H9 (cell line): Measurements from ENCODE around the gene ANGPTL4. TPM values are rescaled to one million over a fixed set of nuclear protein-coding genes. Genes with fewer than 3 reads are reported as not detected.

Experiments
- DNase-seq: peaks from one replicate; pipeline ENCODE4 v3.0.0-alpha.2; 2017
- H2AFZ ChIP-seq: one replicate; pipeline ENCODE4 v1.6.1; 2013; ENCODE audit warnings: mild to moderate bottlenecking, low read length, control low read depth, moderate library complexity
- H2AK5ac ChIP-seq: 2 replicates; pipeline ENCODE4 v1.6.1; 2013; ENCODE audit warnings: low read length, control low read depth, mixed read lengths; ENCODE audit not compliant: insufficient read length
- H2BK120ac ChIP-seq: one replicate; pipeline ENCODE4 v1.6.1; 2013; ENCODE audit warnings: low read depth, mild to moderate bottlenecking, low read length, control low read depth, inconsistent platforms; ENCODE audit not compliant: poor library complexity, severe bottlenecking
- H2BK12ac ChIP-seq: 2 replicates; pipeline ENCODE4 v1.6.1; 2013; ENCODE audit warnings: low read length, control low read depth, mixed read lengths, low read depth; ENCODE audit not compliant: insufficient read length
- H2BK15ac ChIP-seq: 2 replicates; pipeline ENCODE4 v1.6.1; 2013; ENCODE audit warnings: low read depth, low read length, control low read depth
- H2BK20ac ChIP-seq: one replicate; pipeline ENCODE4 v1.6.1; 2013; ENCODE audit warnings: low read depth, mild to moderate bottlenecking, low read length, control low read depth, inconsistent platforms; ENCODE audit not compliant: poor library complexity, severe bottlenecking
- H2BK5ac ChIP-seq: 2 replicates; pipeline ENCODE4 v1.6.1; 2013; ENCODE audit warnings: low read length, control low read depth, mixed read lengths; ENCODE audit not compliant: insufficient read length
- H3K14ac ChIP-seq: 2 replicates; pipeline ENCODE4 v1.6.1; 2013; ENCODE audit warnings: low read length, control low read depth; ENCODE audit not compliant: insufficient read depth
- H3K18ac ChIP-seq: 2 replicates; pipeline ENCODE4 v1.6.1; 2013; ENCODE audit warnings: low read depth, mild to moderate bottlenecking, mixed read lengths, low read length, control low read depth; ENCODE audit not compliant: insufficient read length
- H3K23ac ChIP-seq: 2 replicates; pipeline ENCODE4 v1.6.1; 2013; ENCODE audit warnings: low read length, control low read depth, mixed read lengths, low read depth; ENCODE audit not compliant: insufficient read length
- H3K23me2 ChIP-seq: 2 replicates; pipeline ENCODE4 v1.6.1; 2013; ENCODE audit warnings: low read depth, mild to moderate bottlenecking, mixed read lengths, low read length, control low read depth; ENCODE audit not compliant: insufficient read length, poor library complexity, severe bottlenecking
- H3K27ac ChIP-seq: 2 replicates; pipeline ENCODE4 v1.5.1; 2013; ENCODE audit warnings: low read length, control low read depth, mixed read lengths, low read depth; ENCODE audit not compliant: insufficient read length
- H3K27me3 ChIP-seq: 2 replicates; pipeline ENCODE4 v1.6.1; 2013; ENCODE audit warnings: low read length, control low read depth, inconsistent platforms; ENCODE audit not compliant: insufficient read depth
- H3K4ac ChIP-seq: 2 replicates; pipeline ENCODE4 v1.6.1; 2013; ENCODE audit warnings: low read depth, mild to moderate bottlenecking, control low read depth, inconsistent platforms, low read length, moderate library complexity
- H3K4me1 ChIP-seq: 2 replicates; pipeline ENCODE4 v1.6.1; 2013; ENCODE audit warnings: low read length, control low read depth, inconsistent platforms; ENCODE audit not compliant: insufficient read depth
- H3K4me2 ChIP-seq: 2 replicates; pipeline ENCODE4 v1.6.1; 2013; ENCODE audit warnings: low read length, control low read depth, mixed read lengths; ENCODE audit not compliant: insufficient read length, insufficient read depth
- H3K56ac ChIP-seq: 2 replicates; pipeline ENCODE4 v1.6.1; 2013; ENCODE audit warnings: low read depth, mild to moderate bottlenecking, mixed read lengths, low read length, control low read depth; ENCODE audit not compliant: insufficient read length
- H3K79me1 ChIP-seq: 2 replicates; pipeline ENCODE4 v1.6.1; 2013; ENCODE audit warnings: low read depth, mild to moderate bottlenecking, moderate library complexity, low read length, control low read depth, inconsistent platforms; ENCODE audit not compliant: insufficient read depth, poor library complexity, severe bottlenecking
- H3K79me2 ChIP-seq: 2 replicates; pipeline ENCODE4 v1.6.1; 2013; ENCODE audit warnings: low read length, control low read depth, inconsistent platforms; ENCODE audit not compliant: insufficient read depth
- H3K9ac ChIP-seq: 2 replicates; pipeline ENCODE4 v1.6.1; 2013; ENCODE audit warnings: low read length, control low read depth, mixed read lengths; ENCODE audit not compliant: insufficient read length; ENCODE audit errors: extremely low read depth
- H3K9me3 ChIP-seq: one replicate; pipeline ENCODE4 v1.6.1; 2013; ENCODE audit warnings: low read depth, low read length, inconsistent platforms; ENCODE audit not compliant: control insufficient read depth
- H3T11ph ChIP-seq: one replicate; pipeline ENCODE4 v1.6.1; 2013; ENCODE audit warnings: mild to moderate bottlenecking, low read length, control low read depth, inconsistent platforms
- H4K20me1 ChIP-seq: one replicate; pipeline ENCODE4 v1.6.1; 2013; ENCODE audit not compliant: control insufficient read depth, insufficient read length, insufficient read depth
- H4K5ac ChIP-seq: 2 replicates; pipeline ENCODE4 v1.6.1; 2013; ENCODE audit warnings: low read depth, mild to moderate bottlenecking, mixed read lengths, low read length, control low read depth; ENCODE audit not compliant: insufficient read length
- H4K8ac ChIP-seq: replicated peaks from 2 replicates; pipeline ENCODE4 v1.6.1; 2013; ENCODE audit warnings: low read length, control low read depth, mixed read lengths, low read depth; ENCODE audit not compliant: insufficient read length
- H4K91ac ChIP-seq: 2 replicates; pipeline ENCODE4 v1.6.1; 2013; ENCODE audit warnings: low read depth, mild to moderate bottlenecking, moderate library complexity, mixed read lengths, low read length, control low read depth; ENCODE audit not compliant: insufficient read length
- H3K27ac Mint-ChIP-seq, 3 experiments: 2 replicates in 2 of 3; 3 replicates in 1 of 3; pipeline ENCODE4 v1.8.0; 2020 to 2021; ENCODE audit warnings: mixed read lengths in 3 of 3, mild to moderate bottlenecking in 1 of 3, moderate library complexity in 1 of 3
- H3K27me3 Mint-ChIP-seq: 2 replicates; pipeline ENCODE4 v1.8.0; 2021; ENCODE audit warnings: low read depth, mild to moderate bottlenecking, moderate library complexity, mixed read lengths
- H3K36me3 Mint-ChIP-seq, 3 experiments: 2 replicates in 2 of 3; 3 replicates in 1 of 3; pipeline ENCODE4 v1.8.0; 2020 to 2021; ENCODE audit warnings: low read depth in 3 of 3, mixed read lengths in 3 of 3; ENCODE audit not compliant: insufficient read depth in 1 of 3
- H3K4me1 Mint-ChIP-seq, 2 experiments: 2 replicates each; pipeline ENCODE4 v1.8.0; 2020; ENCODE audit warnings: mixed read lengths in 2 of 2
- H3K4me3 Mint-ChIP-seq, 2 experiments: 2 replicates in 1 of 2; 3 replicates in 1 of 2; pipeline ENCODE4 v1.8.0; 2020 to 2021; ENCODE audit warnings: mild to moderate bottlenecking in 2 of 2, mixed read lengths in 2 of 2, moderate library complexity in 1 of 2
- H3K9me3 Mint-ChIP-seq, 2 experiments: 2 replicates in 1 of 2; 3 replicates in 1 of 2; pipeline ENCODE4 v1.8.0; 2020; ENCODE audit warnings: mild to moderate bottlenecking in 2 of 2, mixed read lengths in 2 of 2, moderate library complexity in 1 of 2
- WGBS: extraction: QIAGEN DNeasy Blood & Tissue Kit; methylation state at CpG from one replicate; pipeline ENCODE4 v1.1.7; 2013; ENCODE audit warnings: missing lambda C conversion rate, low lambda C conversion rate, mixed read lengths; ENCODE audit not compliant: insufficient read length; ENCODE audit errors: extremely low coverage; 5-methylcytosine and 5-hydroxymethylcytosine counted together
- total RNA-seq: library from RNA; stranded (reverse); gene quantifications from 2 replicates; pipeline ENCODE4 v1.2.1, GENCODE V29; 2021
- TF ChIP-seq, protein P1 (sequence below): fragments of 200-600 bp; sonication (generic); conservative IDR thresholded peaks from 3 replicates; pipeline ENCODE4 v1.8.0; 2021; ENCODE audit warnings: antibody characterized with exemption, mild to moderate bottlenecking

The ANGPTL4 gene
- total RNA-seq, 1 experiment from 2014 or later = 1.9 TPM

DNA sequence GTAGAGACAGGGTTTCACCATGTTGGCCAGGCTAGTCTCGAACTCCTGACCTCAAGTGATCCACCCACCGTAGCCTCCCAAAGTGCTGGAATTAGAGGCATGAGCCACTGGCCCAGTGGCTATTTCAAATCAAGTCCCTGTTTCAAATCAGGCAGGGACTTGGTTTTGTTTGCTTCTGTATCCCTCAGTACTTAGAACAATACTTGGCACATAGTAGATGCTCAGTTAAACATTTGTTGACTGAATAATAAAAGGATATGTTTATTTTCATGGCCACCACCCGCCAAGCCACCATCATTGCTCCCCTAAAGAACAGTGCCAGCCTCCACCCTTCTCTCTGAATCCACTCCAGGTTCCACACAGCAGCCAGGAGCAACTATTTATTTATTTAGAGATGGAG is 38.5 kb upstream of the ANGPTL4 start:
- no peak overlapping the region for H2BK12ac ChIP-seq
- no peak for DNase-seq
- peaks cover 4% of the 10 kb centered on the region for H3K23me2 ChIP-seq
- no peak overlapping the region for H3K18ac ChIP-seq
- H4K8ac ChIP-seq = no peak overlapping the region
- H3K56ac ChIP-seq = no peak overlapping the region
- TF ChIP-seq, protein P1, sequence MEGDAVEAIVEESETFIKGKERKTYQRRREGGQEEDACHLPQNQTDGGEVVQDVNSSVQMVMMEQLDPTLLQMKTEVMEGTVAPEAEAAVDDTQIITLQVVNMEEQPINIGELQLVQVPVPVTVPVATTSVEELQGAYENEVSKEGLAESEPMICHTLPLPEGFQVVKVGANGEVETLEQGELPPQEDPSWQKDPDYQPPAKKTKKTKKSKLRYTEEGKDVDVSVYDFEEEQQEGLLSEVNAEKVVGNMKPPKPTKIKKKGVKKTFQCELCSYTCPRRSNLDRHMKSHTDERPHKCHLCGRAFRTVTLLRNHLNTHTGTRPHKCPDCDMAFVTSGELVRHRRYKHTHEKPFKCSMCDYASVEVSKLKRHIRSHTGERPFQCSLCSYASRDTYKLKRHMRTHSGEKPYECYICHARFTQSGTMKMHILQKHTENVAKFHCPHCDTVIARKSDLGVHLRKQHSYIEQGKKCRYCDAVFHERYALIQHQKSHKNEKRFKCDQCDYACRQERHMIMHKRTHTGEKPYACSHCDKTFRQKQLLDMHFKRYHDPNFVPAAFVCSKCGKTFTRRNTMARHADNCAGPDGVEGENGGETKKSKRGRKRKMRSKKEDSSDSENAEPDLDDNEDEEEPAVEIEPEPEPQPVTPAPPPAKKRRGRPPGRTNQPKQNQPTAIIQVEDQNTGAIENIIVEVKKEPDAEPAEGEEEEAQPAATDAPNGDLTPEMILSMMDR = no peak
- no peak overlapping the region for H2BK5ac ChIP-seq
- H3K4me2 ChIP-seq = no peak overlapping the region
- Mint-ChIP-seq H3K36me3 (peaks cover 14 to 31% (median 22%) of the 10 kb centered on the region in 3 experiments), H3K27ac (no peak overlapping the region), H3K4me3 (peak overlapping the region in 1 of 2 experiments; percentile 29; a peak in 1 of 5 replicates), H3K4me1 (peaks cover 4 to 15% of the 10 kb centered on the region in 2 experiments; a peak in 3 of 4 replicates), H3K27me3 (peaks cover 8% of the 10 kb centered on the region), H3K9me3 (peaks cover 0 to 3% of the 10 kb centered on the region in 2 experiments; a peak in 3 of 5 replicates)
- no peak overlapping the region for H3T11ph ChIP-seq
- H4K91ac ChIP-seq = no peak overlapping the region
- H3K4me1 ChIP-seq = no peaks in the 10 kb centered on the region
- no peak overlapping the region for H3K14ac ChIP-seq
- WGBS = no CpG with 5 or more reads among the region's 3 CpGs
- no peak overlapping the region for H4K5ac ChIP-seq
- no peak overlapping the region for H3K27ac ChIP-seq
- H3K9me3 ChIP-seq = no peaks in the 10 kb centered on the region
- no peak overlapping the region for H3K9ac ChIP-seq
- H2AFZ ChIP-seq = no peak overlapping the region
- H3K79me2 ChIP-seq = peaks cover 5% of the 10 kb centered on the region; the same call in 1 of the 2 replicates
- no peak overlapping the region for H3K4ac ChIP-seq
- H2BK15ac ChIP-seq = no peak overlapping the region
- H2BK120ac ChIP-seq = no peak overlapping the region
- no peak overlapping the region for H3K23ac ChIP-seq
- no peak overlapping the region for H2BK20ac ChIP-seq
- H3K79me1 ChIP-seq = no peaks in the 10 kb centered on the region
- no peaks in the 10 kb centered on the region for H4K20me1 ChIP-seq
- no peak overlapping the region for H2AK5ac ChIP-seq
- no peaks in the 10 kb centered on the region for H3K27me3 ChIP-seq
